Measurements from ENCODE around the gene WASF3.
"Not testable (repeated sequence)": the region's sequence is repeated elsewhere in the genome, so short reads cannot be mapped to it uniquely, and the experiment has no call there.

WASF3 gene

GRCh38 chr13:26621731-26622401, 64.4 kb downstream of the WASF3 start:
- H3K36me3 ChIP-seq (ENCODE audit: control insufficient read depth, insufficient read depth, low read length), result no peaks in the 10 kb centered on the region
- H3K27ac ChIP-seq (ENCODE audit: low read depth, low read length), result no peak overlapping the region
- H3K9ac ChIP-seq (ENCODE audit: low read length), result no peak overlapping the region
- H3K27me3 ChIP-seq (ENCODE audit: control insufficient read depth, insufficient read depth, low read length), result no peaks in the 10 kb centered on the region
- no peaks in the 10 kb centered on the region for H3K4me1 ChIP-seq (ENCODE audit: control insufficient read depth, insufficient read depth, low read length)
- H3K4me3 ChIP-seq (ENCODE audit: low read length), result no peak overlapping the region

- no peak overlapping the region for H3K9ac ChIP-seq (ENCODE audit: low read length)
- H3K27me3 ChIP-seq (ENCODE audit: control insufficient read depth, insufficient read depth, low read length), result no peaks in the 10 kb centered on the region
These were observed 65.6 kb downstream of the WASF3 start for GRCh38 chr13:26623125-26623524.

GRCh38 chr13:26624572-26624971, 67.1 kb downstream of the WASF3 start:
- no peaks in the 10 kb centered on the region for H3K27me3 ChIP-seq (ENCODE audit: control insufficient read depth, insufficient read depth, low read length)
- no peak overlapping the region for H3K4me3 ChIP-seq (ENCODE audit: low read length)
- no peak overlapping the region for H3K9ac ChIP-seq (ENCODE audit: low read length)
- H3K4me1 ChIP-seq (ENCODE audit: control insufficient read depth, insufficient read depth, low read length), result no peaks in the 10 kb centered on the region
- H3K36me3 ChIP-seq (ENCODE audit: control insufficient read depth, insufficient read depth, low read length), result no peaks in the 10 kb centered on the region
- no peak overlapping the region for H3K27ac ChIP-seq (ENCODE audit: low read depth, low read length)

More at GRCh38 chr13:26623125-26623524, 65.6 kb downstream of the WASF3 start:
- Histone ChIP-seq H3K36me3 (ENCODE audit: control insufficient read depth, insufficient read depth, low read length) (no peaks in the 10 kb centered on the region), H3K27ac (ENCODE audit: low read depth, low read length) (no peak overlapping the region), H3K4me1 (ENCODE audit: control insufficient read depth, insufficient read depth, low read length) (no peaks in the 10 kb centered on the region), H3K4me3 (ENCODE audit: low read length) (no peak overlapping the region)

- no peak overlapping the region for H3K9ac ChIP-seq (ENCODE audit: low read length)
- H3K27ac ChIP-seq (ENCODE audit: low read depth, low read length), result no peak overlapping the region
- no peaks in the 10 kb centered on the region for H3K4me1 ChIP-seq (ENCODE audit: control insufficient read depth, insufficient read depth, low read length)
- H3K27me3 ChIP-seq (ENCODE audit: control insufficient read depth, insufficient read depth, low read length), result no peaks in the 10 kb centered on the region
- H3K4me3 ChIP-seq (ENCODE audit: low read length), result no peak overlapping the region
- H3K36me3 ChIP-seq (ENCODE audit: control insufficient read depth, insufficient read depth, low read length), result no peaks in the 10 kb centered on the region
These were observed 68.8 kb downstream of the WASF3 start for GRCh38 chr13:26626271-26626670.

- no peaks in the 10 kb centered on the region for H3K27me3 ChIP-seq (ENCODE audit: control insufficient read depth, insufficient read depth, low read length)
- H3K4me1 ChIP-seq (ENCODE audit: control insufficient read depth, insufficient read depth, low read length), result no peaks in the 10 kb centered on the region
- H3K36me3 ChIP-seq (ENCODE audit: control insufficient read depth, insufficient read depth, low read length), result no peaks in the 10 kb centered on the region
- H3K4me3 ChIP-seq (ENCODE audit: low read length), result no peak overlapping the region
- H3K27ac ChIP-seq (ENCODE audit: low read depth, low read length), result no peak overlapping the region
- no peak overlapping the region for H3K9ac ChIP-seq (ENCODE audit: low read length)
These were observed 71.2 kb downstream of the WASF3 start for GRCh38 chr13:26628706-26629105.

- Histone ChIP-seq H3K4me3 (ENCODE audit: low read length) (no peak overlapping the region), H3K36me3 (ENCODE audit: control insufficient read depth, insufficient read depth, low read length) (no peaks in the 10 kb centered on the region), H3K9ac (ENCODE audit: low read length) (no peak overlapping the region), H3K4me1 (ENCODE audit: control insufficient read depth, insufficient read depth, low read length) (no peaks in the 10 kb centered on the region), H3K27ac (ENCODE audit: low read depth, low read length) (no peak overlapping the region), H3K27me3 (ENCODE audit: control insufficient read depth, insufficient read depth, low read length) (no peaks in the 10 kb centered on the region)
These were observed 71.9 kb downstream of the WASF3 start for GRCh38 chr13:26629260-26629825.

- H3K4me3 ChIP-seq (ENCODE audit: low read length); H3K9ac ChIP-seq (ENCODE audit: low read length); H3K27ac ChIP-seq (ENCODE audit: low read depth, low read length); H3K27me3 ChIP-seq (ENCODE audit: control insufficient read depth, insufficient read depth, low read length); H3K4me1 ChIP-seq (ENCODE audit: control insufficient read depth, insufficient read depth, low read length); H3K36me3 ChIP-seq (ENCODE audit: control insufficient read depth, insufficient read depth, low read length): not testable (repeated sequence)
These were observed 78.2 kb downstream of the WASF3 start for GRCh38 chr13:26635634-26636033.

- not testable (repeated sequence) for H3K27ac ChIP-seq (ENCODE audit: low read depth, low read length); H3K9ac ChIP-seq (ENCODE audit: low read length); H3K4me3 ChIP-seq (ENCODE audit: low read length); H3K4me1 ChIP-seq (ENCODE audit: control insufficient read depth, insufficient read depth, low read length); H3K27me3 ChIP-seq (ENCODE audit: control insufficient read depth, insufficient read depth, low read length); H3K36me3 ChIP-seq (ENCODE audit: control insufficient read depth, insufficient read depth, low read length)
These were observed 78.6 kb downstream of the WASF3 start for GRCh38 chr13:26636073-26636472.

GRCh38 chr13:26646603-26647002, 89.1 kb downstream of the WASF3 start:
- H3K27ac ChIP-seq (ENCODE audit: low read depth, low read length), result no peak overlapping the region
- no peaks in the 10 kb centered on the region for H3K36me3 ChIP-seq (ENCODE audit: control insufficient read depth, insufficient read depth, low read length)
- no peak overlapping the region for H3K9ac ChIP-seq (ENCODE audit: low read length)
- H3K4me1 ChIP-seq (ENCODE audit: control insufficient read depth, insufficient read depth, low read length), result no peaks in the 10 kb centered on the region
- no peak overlapping the region for H3K4me3 ChIP-seq (ENCODE audit: low read length)
- no peaks in the 10 kb centered on the region for H3K27me3 ChIP-seq (ENCODE audit: control insufficient read depth, insufficient read depth, low read length)

- Histone ChIP-seq H3K9ac (ENCODE audit: low read length) (no peak overlapping the region), H3K4me1 (ENCODE audit: control insufficient read depth, insufficient read depth, low read length) (no peaks in the 10 kb centered on the region), H3K27me3 (ENCODE audit: control insufficient read depth, insufficient read depth, low read length) (no peaks in the 10 kb centered on the region), H3K36me3 (ENCODE audit: control insufficient read depth, insufficient read depth, low read length) (no peaks in the 10 kb centered on the region), H3K4me3 (ENCODE audit: low read length) (no peak overlapping the region), H3K27ac (ENCODE audit: low read depth, low read length) (no peak overlapping the region)
These were observed 93.8 kb downstream of the WASF3 start for GRCh38 chr13:26651234-26651633.

GRCh38 chr13:26653310-26653709, 95.8 kb downstream of the WASF3 start:
- H3K27ac ChIP-seq (ENCODE audit: low read depth, low read length), result no peak overlapping the region
- no peak overlapping the region for H3K9ac ChIP-seq (ENCODE audit: low read length)
- H3K36me3 ChIP-seq (ENCODE audit: control insufficient read depth, insufficient read depth, low read length), result no peaks in the 10 kb centered on the region
- no peaks in the 10 kb centered on the region for H3K27me3 ChIP-seq (ENCODE audit: control insufficient read depth, insufficient read depth, low read length)
- peaks cover 2% of the 10 kb centered on the region for H3K4me1 ChIP-seq (ENCODE audit: control insufficient read depth, insufficient read depth, low read length)
- no peak overlapping the region for H3K4me3 ChIP-seq (ENCODE audit: low read length)

GRCh38 chr13:26653842-26654241, 96.4 kb downstream of the WASF3 start:
- Histone ChIP-seq H3K27ac (ENCODE audit: low read depth, low read length) (no peak overlapping the region), H3K36me3 (ENCODE audit: control insufficient read depth, insufficient read depth, low read length) (no peaks in the 10 kb centered on the region), H3K9ac (ENCODE audit: low read length) (no peak overlapping the region), H3K4me1 (ENCODE audit: control insufficient read depth, insufficient read depth, low read length) (peaks cover 2% of the 10 kb centered on the region), H3K4me3 (ENCODE audit: low read length) (no peak overlapping the region), H3K27me3 (ENCODE audit: control insufficient read depth, insufficient read depth, low read length) (no peaks in the 10 kb centered on the region)

- H3K36me3 ChIP-seq (ENCODE audit: control insufficient read depth, insufficient read depth, low read length), result no peaks in the 10 kb centered on the region
- no peak overlapping the region for H3K4me3 ChIP-seq (ENCODE audit: low read length)
- peaks cover 2% of the 10 kb centered on the region for H3K4me1 ChIP-seq (ENCODE audit: control insufficient read depth, insufficient read depth, low read length)
- no peak overlapping the region for H3K9ac ChIP-seq (ENCODE audit: low read length)
- H3K27me3 ChIP-seq (ENCODE audit: control insufficient read depth, insufficient read depth, low read length), result no peaks in the 10 kb centered on the region
- no peak overlapping the region for H3K27ac ChIP-seq (ENCODE audit: low read depth, low read length)
These were observed 99.4 kb downstream of the WASF3 start for GRCh38 chr13:26656919-26657318.

Measured in rectal smooth muscle tissue (tissue), 1 donor.